Ascending aorta (tissue), 2 donors: ENCODE measurements around the gene EHBP1. TPM values are rescaled to one million over a fixed set of nuclear protein-coding genes. Genes with fewer than 3 reads are reported as not detected.

Experiments
- DNase-seq, 2 donors: peaks; one replicate each; pipeline ENCODE4 v3.0.0-alpha.2; 2019; ENCODE audit warnings: low spot score in 2 of 2
- H3K27ac ChIP-seq, 2 donors: fragments of 200-600 bp; sonication (generic); one replicate each; pipeline ENCODE4 v1.5.1; 2016 to 2017; ENCODE audit warnings: mild to moderate bottlenecking in 1 of 2
- H3K27me3 ChIP-seq: fragments of 200-600 bp; sonication (generic); one replicate; pipeline ENCODE4 v1.5.1; 2017
- H3K36me3 ChIP-seq, 2 donors: fragments of 200-600 bp; sonication (generic); one replicate each; pipeline ENCODE4 v1.5.1; 2016
- H3K4me1 ChIP-seq, 2 donors: fragments of 200-600 bp; sonication (generic); one replicate each; pipeline ENCODE4 v1.5.1; 2016 to 2017; ENCODE audit warnings: mild to moderate bottlenecking in 1 of 2
- H3K4me3 ChIP-seq, 2 donors: fragments of 200-600 bp; sonication (generic); one replicate each; pipeline ENCODE4 v1.5.1; 2016 to 2017; ENCODE audit warnings: mild to moderate bottlenecking in 1 of 2
- H3K9me3 ChIP-seq, 2 donors: fragments of 200-600 bp; sonication (generic); one replicate each; pipeline ENCODE4 v1.5.1; 2016
- CTCF ChIP-seq, 3 experiments: fragments of 200-600 bp in 2 of 3; fragments of 450-650 bp in 1 of 3; sonication (generic) in 2 of 3; IDR thresholded peaks; one replicate each; pipeline ENCODE4 v1.5.1; 2016 to 2019; ENCODE audit warnings: antibody characterized with exemption in 3 of 3, mild to moderate bottlenecking in 1 of 3, moderate library complexity in 1 of 3
- intact Hi-C: fragments of 100-400 bp; cut with DNase I; formaldehyde crosslinking; loops from one replicate; pipeline ENCODE4 v1.15.1; 2023
- total RNA-seq: library from RNA; depleted of rRNA; stranded (reverse); fragments of >200 nt; gene quantifications from one replicate; pipeline ENCODE4 v1.1.0, GENCODE V29; 2016

Gene EHBP1
- total RNA-seq, 1 donor from 2014 or later: 19.9 TPM

GRCh38 chr2:63060472-63060991 is 355.0 kb downstream of the EHBP1 start:
- no peak for DNase-seq
- H3K27ac ChIP-seq: no peak overlapping the region
- no peaks in the 10 kb centered on the region for H3K9me3 ChIP-seq
- no peaks in the 10 kb centered on the region for H3K36me3 ChIP-seq
- no peak overlapping the region for H3K4me3 ChIP-seq
- intact Hi-C loops: no loop called here
- peaks cover 14 to 25% of the 10 kb centered on the region in 2 donors for H3K4me1 ChIP-seq
- no peak for TF ChIP-seq CTCF (IDR thresholded peaks at IDR 0.05)
- peaks cover 32% of the 10 kb centered on the region for H3K27me3 ChIP-seq

- peaks cover 9% of the 10 kb centered on the region for H3K27me3 ChIP-seq
- H3K4me3 ChIP-seq: no peak overlapping the region
- no peak for TF ChIP-seq CTCF (IDR thresholded peaks at IDR 0.05)
- no peak for DNase-seq
- no peak overlapping the region for H3K27ac ChIP-seq
- intact Hi-C loops: no loop called here
- H3K36me3 ChIP-seq: no peaks in the 10 kb centered on the region
- peaks cover 3 to 5% of the 10 kb centered on the region in 2 donors for H3K4me1 ChIP-seq
- no peaks in the 10 kb centered on the region for H3K9me3 ChIP-seq
Measured at GRCh38 chr2:63064197-63064596, 358.7 kb downstream of the EHBP1 start.

- DNase-seq: no peak
- no peaks in the 10 kb centered on the region for H3K36me3 ChIP-seq
- no peak for TF ChIP-seq CTCF (IDR thresholded peaks at IDR 0.05)
- intact Hi-C loops: no loop called here
- H3K27ac ChIP-seq: no peak overlapping the region
- no peak overlapping the region for H3K4me3 ChIP-seq
- peaks cover 4% of the 10 kb centered on the region for H3K27me3 ChIP-seq
- peaks cover 0 to under 1% of the 10 kb centered on the region in 2 donors for H3K4me1 ChIP-seq
- H3K9me3 ChIP-seq: no peaks in the 10 kb centered on the region
Measured at GRCh38 chr2:63064661-63065060, 359.1 kb downstream of the EHBP1 start.

- H3K9me3 ChIP-seq: no peaks in the 10 kb centered on the region
- no peaks in the 10 kb centered on the region for H3K27me3 ChIP-seq
- H3K36me3 ChIP-seq: no peaks in the 10 kb centered on the region
- no peak for DNase-seq
- intact Hi-C loops: no loop called here
- no peak overlapping the region for H3K4me3 ChIP-seq
- no peak for TF ChIP-seq CTCF (IDR thresholded peaks at IDR 0.05)
- no peaks in the 10 kb centered on the region for H3K4me1 ChIP-seq
- H3K27ac ChIP-seq: no peak overlapping the region
Measured at GRCh38 chr2:63066265-63066664, 360.8 kb downstream of the EHBP1 start.

GRCh38 chr2:63066838-63067237 is 361.3 kb downstream of the EHBP1 start:
- TF ChIP-seq CTCF (IDR thresholded peaks at IDR 0.05): no peak
- Histone ChIP-seq H3K9me3 (no peaks in the 10 kb centered on the region), H3K4me1 (no peaks in the 10 kb centered on the region), H3K27me3 (no peaks in the 10 kb centered on the region), H3K4me3 (no peak overlapping the region), H3K36me3 (no peaks in the 10 kb centered on the region), H3K27ac (no peak overlapping the region)
- DNase-seq: no peak
- intact Hi-C loops: no loop called here

GRCh38 chr2:63071664-63072063 is 366.2 kb downstream of the EHBP1 start:
- no peaks in the 10 kb centered on the region for H3K4me1 ChIP-seq
- intact Hi-C loops: no loop called here
- no peak overlapping the region for H3K27ac ChIP-seq
- TF ChIP-seq CTCF (IDR thresholded peaks at IDR 0.05): no peak
- no peak for DNase-seq
- H3K27me3 ChIP-seq: no peaks in the 10 kb centered on the region
- no peaks in the 10 kb centered on the region for H3K36me3 ChIP-seq
- H3K9me3 ChIP-seq: no peaks in the 10 kb centered on the region
- no peak overlapping the region for H3K4me3 ChIP-seq
